Colon (tissue), 2 donors: ENCODE measurements around the gene CD74.

ENCODE experiments used
- FAIRE-seq: peaks from 2 replicates; lab custom pipeline; 2012; peaks lifted over from hg19 to GRCh38; lab: Jason Lieb, UNC
- donor health status: control.
- donor health status: control.

CD74 gene

DNA sequence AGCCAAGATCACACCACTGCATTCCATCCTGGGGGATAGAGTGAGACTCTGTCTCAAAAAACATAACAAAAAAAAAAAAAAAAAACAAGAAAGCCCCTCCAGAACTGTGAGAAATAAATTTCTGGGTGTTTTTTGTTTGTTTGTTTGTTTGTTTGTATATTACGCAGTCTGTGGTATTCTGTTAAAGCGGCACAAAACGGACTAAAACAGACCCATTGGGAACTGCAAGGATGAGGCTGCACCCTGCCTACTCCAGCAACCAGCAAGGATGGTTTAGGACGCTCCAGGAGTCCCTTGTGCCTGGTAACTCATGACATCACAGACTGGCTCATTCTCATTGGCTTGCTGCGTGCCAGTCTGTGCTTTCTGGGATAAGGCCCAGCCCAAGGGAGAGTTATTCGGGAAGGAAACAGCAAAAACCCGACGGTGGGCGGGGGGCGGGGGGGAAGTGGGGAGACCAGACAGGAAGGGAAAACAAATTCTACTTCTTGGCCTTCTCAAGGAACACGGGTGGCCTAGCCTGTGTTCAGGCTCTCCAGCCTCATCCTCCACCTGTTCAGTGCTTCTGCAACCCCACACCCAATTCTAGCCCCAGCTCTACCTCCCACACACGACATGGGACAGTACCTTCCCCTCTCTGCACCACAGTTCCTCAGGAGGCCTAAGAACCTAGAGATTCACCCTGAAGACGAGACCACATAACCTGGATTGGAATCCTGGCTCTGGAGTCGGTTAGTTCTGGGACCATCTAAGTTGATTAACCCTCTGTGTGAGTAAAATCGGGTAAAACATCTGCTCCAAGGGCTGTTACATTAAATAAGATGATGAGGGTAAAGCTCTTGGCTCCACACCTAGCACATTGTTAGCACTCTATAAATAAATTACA lies 2.8 kb downstream of the CD74 start:
- no peak for FAIRE-seq

DNA sequence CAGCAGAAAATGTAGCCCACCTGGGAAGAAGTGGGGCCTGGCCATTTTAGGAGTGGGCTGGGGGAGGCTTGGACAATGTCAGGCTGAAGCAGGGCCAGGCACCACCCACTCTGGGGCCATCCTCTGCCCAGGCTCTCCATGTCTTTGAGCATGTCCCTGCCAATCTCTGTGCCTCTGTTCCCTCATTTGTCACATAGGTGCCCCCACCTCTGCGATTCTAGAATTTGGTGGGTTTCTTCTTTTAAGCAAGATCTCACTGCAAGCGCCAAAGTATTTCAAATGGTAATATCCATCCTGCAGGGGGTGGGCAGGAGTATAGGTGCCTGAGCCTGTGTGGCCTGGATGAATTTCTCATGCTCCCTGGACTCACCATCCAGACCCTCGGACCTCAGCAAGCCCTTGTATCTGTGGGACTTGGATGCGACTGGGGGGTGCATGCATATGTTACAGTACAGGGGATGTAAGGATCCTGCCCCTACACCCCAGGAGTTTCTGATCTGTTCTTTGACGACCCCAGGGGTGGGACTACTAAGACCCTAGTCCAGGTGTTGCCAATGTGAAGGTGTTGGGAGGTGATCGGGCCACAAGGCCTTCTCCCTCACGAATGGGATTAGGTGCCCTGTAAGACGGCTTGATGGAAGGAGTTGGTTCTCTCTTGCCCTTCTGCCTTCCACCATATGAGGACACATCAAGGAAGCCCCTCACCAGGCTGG lies 4.3 kb downstream of the CD74 start:
- no peak for FAIRE-seq

GRCh38 chr5:150407096-150407720 lies 5.5 kb downstream of the CD74 start:
- FAIRE-seq: no peak

- no peak for FAIRE-seq
These were observed 6.0 kb downstream of the CD74 start for GRCh38 chr5:150406723-150407095.

- no peak for FAIRE-seq
These were observed 6.5 kb downstream of the CD74 start for GRCh38 chr5:150406103-150406722.

GRCh38 chr5:150404941-150405816 lies 7.5 kb downstream of the CD74 start:
- no peak for FAIRE-seq

DNA sequence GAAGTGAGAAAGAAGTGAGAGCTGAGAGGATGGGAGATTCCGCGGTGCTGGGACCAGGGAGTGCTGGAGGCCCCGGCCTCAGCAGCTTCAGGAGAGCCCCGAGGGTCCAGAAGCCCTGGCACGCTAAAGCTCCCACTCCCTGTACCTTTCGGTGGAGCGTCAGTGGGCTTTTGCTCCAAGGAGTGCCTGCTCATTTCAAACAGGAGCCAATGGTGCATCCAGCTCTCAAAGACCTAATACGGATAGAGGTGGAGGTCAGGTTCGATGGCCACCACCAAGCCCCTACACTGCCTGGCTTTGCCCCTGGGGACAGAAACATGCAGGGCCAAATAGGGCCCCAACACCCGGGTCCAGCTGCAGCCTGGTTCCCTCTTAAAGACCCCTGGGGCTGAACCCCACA lies 8.2 kb downstream of the CD74 start:
- no peak for FAIRE-seq

DNA sequence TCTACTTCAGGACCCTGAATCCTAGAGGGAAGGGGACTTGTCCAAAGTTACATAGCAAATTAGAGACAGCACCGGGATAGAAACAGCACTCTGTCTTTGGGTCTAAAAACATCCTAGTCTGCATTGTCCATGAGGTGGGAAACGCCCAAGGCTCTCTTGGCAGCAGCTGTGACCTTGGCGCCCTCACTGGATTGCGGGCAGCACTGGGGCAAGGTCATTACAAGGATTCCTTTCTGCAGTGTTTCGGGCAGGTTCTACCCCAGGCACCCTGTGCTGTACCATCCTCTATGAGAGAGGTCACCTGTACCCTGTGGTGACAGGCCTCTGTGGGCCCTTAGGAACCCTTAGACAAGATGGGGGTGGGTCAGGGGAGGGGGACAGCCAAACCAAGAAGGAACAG lies 8.6 kb downstream of the CD74 start:
- FAIRE-seq: no peak

- no peak for FAIRE-seq
These were observed 9.8 kb downstream of the CD74 start for GRCh38 chr5:150402901-150403342.

- FAIRE-seq: no peak
These were observed 10.4 kb downstream of the CD74 start for GRCh38 chr5:150402229-150402773.

GRCh38 chr5:150401376-150402228 lies 11.1 kb downstream of the CD74 start:
- no peak for FAIRE-seq

- no peak for FAIRE-seq
These were observed 11.7 kb downstream of the CD74 start for GRCh38 chr5:150401076-150401375.

GRCh38 chr5:150400316-150401075 lies 12.2 kb downstream of the CD74 start:
- no peak for FAIRE-seq

DNA sequence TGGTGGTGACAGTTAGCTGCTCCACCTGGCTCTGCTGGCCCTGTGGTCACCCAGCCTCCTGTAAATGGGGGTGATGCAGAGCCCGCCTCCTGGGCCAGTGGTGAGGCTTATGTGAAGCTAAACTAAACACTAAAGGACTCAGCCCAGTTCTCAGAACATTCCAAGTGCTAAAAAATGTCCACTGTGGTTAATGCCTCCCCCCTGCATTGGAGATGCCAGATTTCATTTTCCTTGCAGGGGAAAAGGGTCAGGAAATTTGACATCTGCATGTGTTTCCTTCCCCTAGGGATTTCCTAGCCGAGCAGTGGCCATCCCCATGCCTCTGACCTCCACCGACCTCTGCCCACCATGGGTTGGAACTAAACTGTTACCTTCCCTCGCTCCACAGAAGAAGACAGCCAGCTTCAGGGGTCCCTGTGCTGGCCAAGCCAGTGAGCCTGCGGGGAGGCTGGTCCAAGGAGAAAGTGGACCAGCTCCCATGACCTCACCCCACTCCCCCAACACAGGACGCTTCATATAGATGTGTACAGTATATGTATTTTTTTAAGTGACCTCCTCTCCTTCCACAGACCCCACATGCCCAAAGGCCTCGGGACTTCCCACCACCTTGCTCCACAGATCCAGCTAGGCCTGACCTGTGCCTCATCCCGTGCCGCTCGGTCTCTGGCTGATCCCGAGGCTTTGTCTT lies 13.0 kb downstream of the CD74 start:
- FAIRE-seq: no peak

- no peak for FAIRE-seq
These were observed 13.8 kb downstream of the CD74 start for GRCh38 chr5:150398722-150399523.

DNA sequence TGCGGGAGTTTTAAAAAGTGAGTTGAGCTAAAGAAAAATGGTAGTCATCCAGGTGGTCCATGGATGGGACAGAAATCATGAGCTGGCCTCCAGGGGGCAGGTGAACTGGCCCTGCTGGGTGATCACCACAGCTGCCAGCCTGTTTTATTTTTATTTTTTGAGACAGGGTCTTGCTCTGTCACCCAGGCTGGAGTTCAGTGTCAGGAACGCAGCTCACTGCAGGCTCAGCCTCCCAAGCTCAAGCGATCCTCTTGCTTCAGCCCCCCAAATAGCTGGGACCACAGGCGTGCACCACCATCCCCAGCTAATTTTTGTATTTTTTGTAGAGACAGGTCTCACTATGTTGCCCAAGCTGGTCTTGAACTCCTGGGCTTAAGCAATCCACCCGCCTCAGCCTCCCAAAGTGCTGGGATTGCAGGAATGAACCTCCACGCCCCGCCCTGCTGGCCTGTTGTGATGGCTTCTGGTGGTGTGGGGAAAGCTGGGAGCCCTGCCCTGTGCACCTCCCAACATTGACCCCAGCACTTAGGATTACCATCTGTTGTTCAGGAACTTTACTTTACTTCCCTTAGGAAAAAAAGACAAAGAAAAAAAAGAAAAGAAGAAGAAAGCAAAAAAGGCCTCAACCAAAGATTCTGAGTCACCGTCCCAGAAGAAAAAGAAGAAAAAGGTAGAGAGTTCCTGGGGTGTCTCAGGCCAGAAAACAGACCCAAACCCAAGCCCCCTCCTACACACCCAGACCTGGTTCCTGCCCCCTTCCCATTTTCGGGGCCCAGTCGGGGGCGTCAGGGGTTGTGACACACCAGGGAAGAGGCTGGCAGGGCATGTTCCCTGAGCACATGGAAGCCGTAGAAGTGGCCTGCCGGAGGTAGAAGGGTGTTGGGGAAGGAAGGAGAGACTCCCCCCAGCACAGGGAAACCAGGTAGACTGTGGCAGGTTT lies 14.7 kb downstream of the CD74 start:
- FAIRE-seq: no peak

DNA sequence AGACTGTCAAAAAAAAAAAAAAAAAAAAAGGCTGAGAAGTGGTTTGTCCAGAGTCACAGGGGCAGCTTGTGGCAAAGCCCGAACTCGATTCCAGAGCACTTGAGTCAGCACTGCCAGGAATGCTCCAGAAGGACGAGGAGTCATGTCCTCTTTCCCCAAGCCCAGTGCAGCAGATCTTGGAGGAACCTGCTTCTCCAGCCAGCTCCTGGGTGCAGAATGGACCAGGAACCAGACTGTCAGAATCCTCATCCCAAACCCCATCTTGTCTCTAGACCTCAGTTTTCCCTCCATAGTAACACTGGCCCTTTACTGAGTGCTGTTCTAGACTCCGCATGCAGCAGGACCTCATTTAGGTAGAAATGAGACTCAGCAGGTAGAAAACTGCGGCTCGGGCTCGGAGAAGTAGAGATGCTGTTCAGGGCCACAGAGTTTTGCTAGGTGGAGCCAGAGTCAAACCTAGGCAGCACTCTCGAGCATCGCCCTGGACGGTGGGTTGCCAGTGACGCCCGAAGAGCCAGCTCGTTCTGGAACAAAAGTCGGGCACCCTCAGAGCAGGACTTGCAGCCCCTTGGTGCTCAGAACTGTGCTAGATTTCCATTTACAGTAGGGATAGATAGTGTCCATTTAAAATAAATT lies 15.4 kb downstream of the CD74 start:
- FAIRE-seq: no peak
